Muscle of arm (tissue), 12 donors: ENCODE measurements around the gene CHAD. TPM values are rescaled to one million over a fixed set of nuclear protein-coding genes. Genes with fewer than 3 reads are reported as not detected.
"Not testable (repeated sequence)": the region's sequence is repeated elsewhere in the genome, so short reads cannot be mapped to it uniquely, and the experiment has no call there.

ENCODE experiments used
- DNase-seq: peaks from one replicate; pipeline ENCODE4 v3.0.0-alpha.2; 2013
- polyA plus RNA-seq, 12 donors: library from polyadenylated mRNA; unstranded; fragments of 120-200 nt; gene quantifications; one replicate each; pipeline ENCODE4 v1.2.1, GENCODE V29; 2013; ENCODE audit not compliant: insufficient read length in 12 of 12

CHAD gene
- polyA plus RNA-seq, 12 donors: 2.0 to 10.5 (median 5.0) TPM; not detected in 1

GRCh38 chr17:50475362-50475761 lies 6.7 kb upstream of the CHAD start:
- no peak for DNase-seq

DNA sequence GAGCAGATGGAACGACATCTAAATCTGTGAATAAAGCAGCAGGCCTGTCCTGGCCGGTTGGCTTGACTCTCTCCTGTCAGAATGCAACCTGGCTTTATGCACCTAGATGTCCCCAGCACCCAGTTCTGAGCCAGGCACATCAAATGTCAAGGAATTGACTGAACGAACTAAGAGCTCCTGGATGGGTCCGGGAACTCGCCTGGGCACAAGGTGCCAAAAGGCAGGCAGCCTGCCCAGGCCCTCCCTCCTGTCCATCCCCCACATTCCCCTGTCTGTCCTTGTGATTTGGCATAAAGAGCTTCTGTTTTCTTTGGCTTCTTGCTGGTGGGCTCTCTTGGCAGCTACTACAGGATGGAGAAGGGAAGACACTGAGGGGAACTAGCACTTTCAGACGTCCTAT lies 5.8 kb upstream of the CHAD start:
- no peak for DNase-seq

DNA sequence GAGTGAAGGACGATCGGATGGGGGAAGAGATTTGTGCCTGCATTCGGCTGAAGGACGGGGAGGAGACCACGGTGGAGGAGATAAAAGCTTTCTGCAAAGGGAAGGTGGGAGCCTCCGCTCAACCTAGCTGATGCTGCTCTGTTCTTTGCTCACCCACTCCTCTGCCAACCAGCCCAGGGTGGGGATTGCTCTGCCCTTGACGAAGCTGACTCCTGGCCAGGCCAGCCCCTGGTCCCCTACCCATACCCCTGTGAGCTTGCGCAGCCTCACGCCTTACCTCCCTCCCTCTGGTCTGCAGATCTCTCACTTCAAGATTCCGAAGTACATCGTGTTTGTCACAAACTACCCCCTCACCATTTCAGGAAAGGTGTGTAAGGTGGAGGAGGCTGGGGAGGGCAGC lies 5.2 kb upstream of the CHAD start:
- no peak for DNase-seq

DNA sequence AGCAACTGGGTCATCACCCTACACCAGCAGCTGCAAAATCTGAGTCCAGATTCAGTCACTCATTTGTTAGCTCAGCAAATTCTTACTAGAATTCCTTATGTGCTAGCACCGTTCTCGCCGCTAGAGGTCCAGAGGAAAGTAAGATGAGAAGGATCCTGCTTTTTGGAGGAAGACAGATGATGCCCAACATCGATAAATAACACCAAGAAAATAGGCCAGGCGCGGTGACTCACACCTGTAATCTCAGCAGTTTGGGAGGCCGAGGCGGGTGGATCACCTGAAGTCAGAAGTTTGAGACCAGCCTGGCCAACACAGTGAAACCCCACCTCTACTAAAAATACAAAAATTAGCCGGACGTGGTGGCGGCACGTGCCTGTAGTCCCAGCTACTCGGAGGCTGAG lies 4.1 kb upstream of the CHAD start:
- DNase-seq: not testable (repeated sequence)

DNA sequence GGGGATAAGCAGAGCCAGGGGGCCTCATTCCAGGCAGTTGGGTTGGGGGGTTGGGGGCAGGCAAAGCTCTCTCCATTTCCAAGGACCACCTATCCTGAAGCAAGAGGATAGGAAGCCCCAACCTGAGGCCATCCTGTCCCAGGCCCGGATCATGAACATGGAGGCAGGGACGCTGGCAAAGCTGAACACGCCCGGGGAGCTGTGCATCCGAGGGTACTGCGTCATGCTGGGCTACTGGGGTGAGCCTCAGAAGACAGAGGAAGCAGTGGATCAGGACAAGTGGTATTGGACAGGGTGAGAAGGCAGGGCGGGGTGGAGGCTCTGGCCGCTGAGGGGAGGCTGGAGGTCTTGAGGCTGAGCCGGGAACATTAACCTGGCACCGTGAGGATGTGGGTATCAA lies 3.6 kb upstream of the CHAD start:
- DNase-seq: no peak

DNA sequence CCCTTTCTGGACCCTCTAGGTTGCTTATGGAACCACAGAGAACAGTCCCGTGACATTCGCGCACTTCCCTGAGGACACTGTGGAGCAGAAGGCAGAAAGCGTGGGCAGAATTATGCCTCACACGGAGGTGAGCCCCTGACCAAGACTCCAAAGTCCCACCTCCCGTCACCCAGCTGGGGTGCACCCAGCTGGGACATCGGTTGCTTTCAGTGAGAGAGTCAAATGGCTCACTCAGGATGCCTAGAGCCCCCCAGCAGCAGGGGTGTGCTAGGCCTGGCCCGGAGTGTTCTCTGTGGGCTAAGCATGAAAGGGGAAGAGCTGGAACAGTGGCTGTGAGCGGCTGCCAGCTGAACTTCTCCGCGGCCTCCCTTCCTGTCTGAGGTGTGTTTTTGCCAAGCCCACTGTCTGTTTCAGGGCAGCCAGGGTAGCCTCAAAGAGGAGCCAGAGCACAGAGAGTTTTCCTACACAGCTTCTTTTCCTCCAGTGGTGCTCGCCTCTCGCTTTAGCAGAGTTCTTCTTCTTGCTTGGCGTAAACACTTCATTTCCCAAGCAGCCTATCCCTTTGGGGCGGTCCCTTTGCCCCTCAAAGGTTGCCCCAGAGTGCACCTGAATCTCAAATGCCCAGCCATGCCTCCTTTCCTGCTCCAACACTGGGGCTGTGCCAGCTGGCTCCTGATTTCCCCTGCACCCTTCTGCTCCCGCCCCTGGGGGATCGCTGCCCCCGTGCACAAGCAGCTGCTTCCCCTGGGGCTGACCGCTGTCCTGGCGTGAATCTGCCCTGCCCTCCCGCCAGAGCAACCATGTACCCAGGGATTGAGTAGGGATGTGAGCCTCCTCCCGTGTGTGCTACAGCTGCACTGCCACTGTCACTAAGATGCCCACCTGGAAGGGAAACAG lies 2.6 kb upstream of the CHAD start:
- no peak for DNase-seq

GRCh38 chr17:50470426-50470825 lies 1.7 kb upstream of the CHAD start:
- DNase-seq: no peak

GRCh38 chr17:50469671-50470305 lies 1.1 kb upstream of the CHAD start:
- no peak for DNase-seq

GRCh38 chr17:50469208-50469605 lies 527 bp upstream of the CHAD start:
- no peak for DNase-seq

- DNase-seq: no peak
Measured at GRCh38 chr17:50467855-50468303, 801 bp downstream of the CHAD start.

DNA sequence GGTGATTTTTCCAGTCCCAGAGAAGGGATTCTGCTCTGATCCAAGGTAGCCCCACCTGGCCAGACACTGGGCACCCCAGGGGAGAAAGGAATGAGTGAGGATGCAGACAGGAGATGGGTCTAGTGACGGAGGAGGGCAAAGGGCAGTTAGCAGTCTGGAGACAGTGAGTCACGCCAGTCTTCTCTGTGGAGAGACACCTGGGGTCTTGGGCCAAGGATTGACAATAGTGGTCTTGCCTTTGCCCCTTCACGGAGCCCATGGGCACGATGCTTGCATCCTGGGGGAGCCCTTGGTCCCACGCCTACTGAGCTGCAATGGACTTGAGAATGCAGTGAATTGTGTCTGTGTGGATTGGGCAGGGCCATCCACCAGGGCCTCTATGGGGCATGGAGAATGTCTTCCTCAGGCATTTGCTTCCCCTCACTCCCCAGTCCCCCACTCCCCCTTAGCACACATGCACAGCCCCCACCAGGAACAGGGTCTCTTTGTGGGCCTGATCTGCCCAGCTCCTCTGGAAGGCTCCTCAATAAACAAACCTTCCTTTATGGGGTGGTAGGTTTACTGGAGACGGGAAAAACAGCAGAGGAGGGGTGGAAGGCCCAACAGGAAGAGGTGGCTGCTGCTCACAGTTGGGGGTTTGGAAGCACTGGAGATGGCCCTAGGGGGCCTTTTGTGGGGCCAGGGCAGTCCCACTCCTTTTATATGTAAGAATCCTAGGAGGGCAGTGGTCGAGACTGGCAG lies 1.4 kb downstream of the CHAD start:
- no peak for DNase-seq

DNA sequence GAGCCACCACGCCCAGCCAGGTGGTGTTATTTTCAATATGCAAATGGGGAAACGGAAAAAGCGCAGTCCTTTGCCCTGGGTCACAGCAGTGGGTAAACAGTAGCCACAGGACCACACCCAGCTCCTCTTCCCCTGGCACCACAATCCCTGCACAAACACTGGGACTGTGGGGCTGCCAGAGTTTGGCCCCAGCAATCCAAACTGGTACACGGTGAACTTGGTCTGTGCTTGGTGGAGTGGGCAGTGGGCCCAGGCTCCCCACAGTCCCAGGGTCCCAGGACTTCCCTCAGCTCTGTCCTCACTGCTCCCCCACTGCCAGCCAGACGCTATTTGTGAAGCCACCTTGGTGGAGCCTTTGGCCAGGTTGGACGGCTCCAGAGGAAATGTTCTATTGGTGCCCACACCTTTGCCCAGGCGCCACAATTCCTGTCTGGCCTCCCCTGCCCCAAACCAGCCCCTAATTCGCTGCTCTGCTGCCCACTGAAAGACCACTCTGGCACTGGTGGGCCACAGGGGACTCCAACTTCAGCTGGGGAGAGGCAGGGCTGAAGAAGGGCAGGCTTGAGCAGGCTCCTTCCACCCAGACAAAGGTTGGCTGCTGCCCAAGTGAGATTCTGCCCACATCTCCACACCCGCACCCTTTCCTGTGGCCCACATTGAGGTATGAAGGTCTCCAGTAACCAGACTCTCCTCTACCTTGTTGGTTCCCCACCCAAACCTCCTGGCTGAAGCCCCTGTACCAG lies 2.1 kb downstream of the CHAD start:
- DNase-seq: no peak

DNA sequence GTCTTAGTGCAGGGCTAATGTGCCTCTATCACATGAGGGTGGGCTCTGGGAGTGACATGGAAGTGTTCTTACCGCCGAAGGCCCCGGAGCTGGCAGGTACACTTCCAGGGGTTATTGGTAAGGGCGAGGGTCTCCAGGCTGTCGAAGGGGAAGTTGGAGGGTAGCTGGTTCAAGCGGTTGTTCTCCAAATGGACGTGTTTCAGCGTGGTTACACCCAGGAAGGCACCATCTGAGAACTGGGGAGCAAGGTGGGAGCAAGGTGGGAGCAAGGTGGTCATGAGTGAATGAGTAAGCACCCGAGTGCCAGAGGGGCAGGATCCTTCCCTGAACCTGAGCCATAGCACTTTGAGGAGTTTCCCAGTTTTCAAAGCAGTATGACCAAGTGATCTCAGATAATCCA lies 3.0 kb downstream of the CHAD start:
- no peak for DNase-seq

GRCh38 chr17:50465171-50465570 lies 3.5 kb downstream of the CHAD start:
- DNase-seq: no peak

GRCh38 chr17:50464736-50465135 lies 3.9 kb downstream of the CHAD start:
- DNase-seq: no peak

GRCh38 chr17:50464121-50464520 lies 4.6 kb downstream of the CHAD start:
- no peak for DNase-seq

DNA sequence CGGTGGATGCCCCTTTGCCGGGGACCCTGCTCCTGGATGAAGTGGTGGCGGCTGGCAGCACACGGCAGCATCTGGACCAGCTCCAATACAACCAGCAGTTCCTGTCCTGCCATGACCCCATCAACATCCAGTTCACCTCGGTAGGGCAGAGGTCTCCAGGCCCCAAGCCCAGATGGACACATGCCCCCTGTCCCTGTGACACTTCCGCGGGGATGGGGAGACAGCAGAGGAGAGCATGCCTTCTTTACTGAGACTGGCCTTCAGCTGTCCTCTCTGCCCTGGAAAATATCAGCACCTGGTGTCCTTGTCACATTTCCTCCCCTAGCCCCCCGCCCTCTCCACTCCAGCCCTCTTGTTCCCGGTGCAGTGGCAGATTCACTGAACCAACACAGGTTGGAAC lies 6.2 kb downstream of the CHAD start:
- no peak for DNase-seq

GRCh38 chr17:50461550-50462132 lies 7.0 kb downstream of the CHAD start:
- no peak for DNase-seq

DNA sequence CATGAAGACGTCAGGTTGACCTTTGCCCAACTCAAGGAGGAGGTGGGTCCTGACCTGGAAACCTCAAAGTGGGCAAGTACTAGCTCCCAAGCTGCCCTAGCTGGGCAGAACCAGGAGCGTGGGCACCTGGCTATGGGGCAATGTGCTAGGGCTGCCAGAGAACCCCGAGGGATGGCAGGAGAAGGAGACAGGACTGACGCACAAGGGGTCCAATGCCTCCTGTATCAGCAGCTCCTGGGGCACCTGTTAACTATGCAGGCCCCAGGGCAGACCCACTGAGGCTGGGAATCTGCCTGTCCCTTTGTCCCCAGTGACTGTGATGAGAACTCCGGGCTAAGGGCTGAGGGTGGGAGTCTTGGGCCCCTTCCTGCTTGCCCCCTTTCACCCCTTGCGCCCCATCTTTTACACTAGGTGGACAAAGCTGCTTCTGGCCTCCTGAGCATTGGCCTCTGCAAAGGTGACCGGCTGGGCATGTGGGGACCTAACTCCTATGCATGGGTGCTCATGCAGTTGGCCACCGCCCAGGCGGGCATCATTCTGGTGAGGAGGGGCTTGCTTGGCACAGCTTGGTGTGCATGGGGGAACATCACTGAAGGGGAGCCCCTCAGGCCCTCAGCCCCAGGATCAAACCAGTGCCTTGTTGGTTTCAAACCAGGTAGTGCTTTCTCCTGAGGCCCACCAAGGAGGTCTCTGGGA lies 7.7 kb downstream of the CHAD start:
- no peak for DNase-seq

DNA sequence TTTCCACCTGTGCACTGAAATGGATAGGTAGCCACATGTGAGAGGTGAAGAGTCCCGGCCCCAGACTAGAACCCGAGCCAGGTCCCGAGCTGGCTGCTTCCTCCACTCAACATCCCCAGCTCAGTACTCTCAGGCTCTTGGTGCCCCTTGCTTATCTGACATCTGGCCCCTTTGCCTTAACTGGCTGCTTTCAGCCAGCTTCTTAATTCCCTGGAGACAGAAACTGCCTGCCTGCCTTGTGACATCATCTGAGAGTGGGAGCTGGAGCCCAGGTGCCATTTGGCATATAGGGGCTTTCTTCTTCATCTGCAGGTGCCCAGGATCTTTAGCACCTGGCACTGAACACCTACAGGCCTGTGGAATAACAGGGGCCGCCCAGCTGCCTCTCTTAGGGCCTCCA lies 8.9 kb downstream of the CHAD start:
- no peak for DNase-seq
